ENCODE data around the gene RAD51B.

Gene RAD51B

DNA sequence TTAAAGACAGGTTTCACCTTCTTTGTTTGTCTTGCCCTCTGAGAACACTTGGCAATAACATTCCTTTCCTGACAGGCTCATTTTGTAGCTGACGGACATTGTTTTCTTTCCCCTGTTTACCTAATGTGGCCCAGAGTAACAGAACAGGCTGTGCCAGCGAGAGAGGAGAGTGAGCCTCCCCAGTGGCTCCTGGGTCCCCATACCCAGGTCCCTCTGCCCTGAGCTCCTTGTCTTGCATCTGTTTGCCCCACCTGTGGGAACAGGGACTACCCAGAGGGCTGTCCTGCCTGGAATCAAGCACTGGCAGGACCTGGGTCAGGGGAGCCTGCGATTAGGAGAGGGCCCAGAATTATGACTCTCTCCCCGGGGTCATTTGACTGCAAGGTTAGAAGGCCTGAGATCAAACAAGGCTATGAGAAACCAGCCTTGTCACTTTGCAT, 750.4 kb downstream of the RAD51B start:
- no peak for DNase-seq

DNA sequence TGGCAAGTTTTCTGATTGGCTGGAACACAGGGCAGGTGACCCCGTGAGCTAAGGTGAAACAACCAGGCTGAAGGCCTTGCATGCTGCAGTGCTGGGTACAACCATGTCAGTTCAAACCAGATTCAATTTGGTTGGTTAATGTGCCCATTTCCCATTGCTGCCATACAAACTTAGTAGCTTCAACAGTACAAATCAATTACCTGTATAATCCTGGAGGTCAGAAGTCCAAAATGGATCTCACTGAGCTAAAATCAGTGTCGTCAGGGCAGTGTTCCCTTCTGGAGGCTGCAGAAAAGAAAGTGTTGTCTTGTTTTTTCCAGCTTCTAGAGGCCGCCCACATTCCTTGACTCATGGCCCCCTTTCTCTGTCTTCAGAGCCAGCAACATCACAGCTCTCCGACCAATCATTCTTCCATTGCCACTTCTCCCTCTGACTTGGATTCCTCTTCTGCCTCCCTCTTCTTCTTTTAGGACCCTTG, 751.6 kb downstream of the RAD51B start:
- no peak for DNase-seq

DNA sequence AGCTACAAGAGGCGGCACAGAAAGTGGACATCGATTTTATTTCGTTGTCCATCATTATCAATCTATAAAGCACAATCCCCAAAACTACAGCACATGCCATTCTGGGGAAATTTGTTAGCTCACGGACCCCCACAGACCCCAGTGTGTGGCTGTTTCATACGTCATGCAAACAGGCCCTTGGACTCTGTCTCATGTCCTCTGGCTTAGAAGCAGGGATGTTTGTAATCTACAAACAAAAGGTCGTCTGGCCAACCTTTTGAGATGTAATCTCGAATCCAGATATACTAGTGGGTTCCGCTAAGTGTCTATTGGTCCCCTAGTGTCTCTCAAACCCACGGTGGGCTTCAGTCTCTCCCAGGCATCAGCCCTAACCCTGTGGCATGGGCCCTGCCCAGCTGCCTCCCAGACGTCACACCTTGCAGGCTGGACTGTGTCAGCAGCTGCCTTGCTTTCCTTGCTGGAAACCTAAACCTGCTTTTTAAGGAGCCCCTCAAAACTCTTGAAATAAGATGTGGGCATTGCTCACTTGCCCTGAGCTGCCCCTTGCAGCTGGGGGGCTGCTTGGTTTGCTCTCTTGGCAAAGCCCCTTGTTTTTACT, 752.4 kb downstream of the RAD51B start:
- DNase-seq, result no peak

DNA sequence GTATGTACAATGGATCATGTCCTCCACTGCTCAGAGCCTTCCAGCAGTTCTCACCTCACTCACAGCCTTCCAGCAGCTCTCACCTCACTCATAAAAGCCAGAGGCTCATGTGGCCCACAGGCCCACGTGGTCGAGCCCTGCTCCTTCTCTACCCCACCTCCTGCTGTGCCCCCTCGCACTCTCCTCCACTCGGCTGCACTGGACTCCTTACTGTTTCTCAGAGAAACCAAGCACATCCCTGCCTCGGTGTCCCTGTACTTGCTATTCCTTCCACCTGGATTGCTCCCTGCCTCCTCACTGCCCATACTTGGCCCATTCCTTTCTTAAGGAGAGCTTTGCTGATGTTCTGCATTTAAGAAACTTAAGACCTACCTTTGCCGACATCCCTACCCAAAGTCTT, 753.5 kb downstream of the RAD51B start:
- DNase-seq, result no peak

DNA sequence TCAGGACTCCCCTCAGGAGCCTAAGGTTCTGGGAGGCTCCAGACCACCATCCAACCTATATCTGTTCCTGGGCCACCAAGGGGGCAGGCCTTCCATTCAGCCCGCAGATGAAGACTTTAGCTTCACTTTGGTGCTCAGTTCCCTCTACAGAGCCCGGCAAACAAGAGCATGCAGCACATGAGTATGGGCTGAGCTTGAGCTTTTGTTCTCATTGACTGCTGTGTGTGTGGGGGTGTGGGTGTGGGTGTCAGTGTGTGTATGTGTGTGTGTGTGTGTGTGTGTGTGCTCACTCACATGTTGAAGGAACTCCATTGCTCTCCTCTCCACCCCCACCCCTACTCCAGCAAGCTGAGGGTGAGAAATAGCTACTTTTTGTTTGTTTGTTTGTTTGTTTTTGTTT, 754.1 kb downstream of the RAD51B start:
- no peak for DNase-seq

DNA sequence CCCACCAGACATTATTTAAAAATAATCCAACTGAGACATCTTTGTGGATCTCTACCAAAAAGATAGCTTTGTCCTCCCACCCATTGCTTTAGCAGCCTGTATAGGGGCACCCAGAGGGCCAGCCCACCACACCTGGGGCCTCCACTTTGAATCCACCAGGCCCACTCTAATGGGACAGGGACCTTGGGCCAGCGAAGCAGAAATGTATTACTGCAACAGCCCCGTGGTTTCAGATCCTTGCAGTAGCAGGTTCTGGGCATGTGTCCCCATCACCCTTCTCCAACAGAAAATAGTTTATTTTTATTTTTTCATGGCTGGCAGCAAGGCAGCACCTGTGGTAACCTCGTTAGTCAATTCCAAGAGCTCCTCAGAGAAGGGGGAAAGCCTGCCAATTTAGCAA, 754.9 kb downstream of the RAD51B start:
- no peak for DNase-seq

DNA sequence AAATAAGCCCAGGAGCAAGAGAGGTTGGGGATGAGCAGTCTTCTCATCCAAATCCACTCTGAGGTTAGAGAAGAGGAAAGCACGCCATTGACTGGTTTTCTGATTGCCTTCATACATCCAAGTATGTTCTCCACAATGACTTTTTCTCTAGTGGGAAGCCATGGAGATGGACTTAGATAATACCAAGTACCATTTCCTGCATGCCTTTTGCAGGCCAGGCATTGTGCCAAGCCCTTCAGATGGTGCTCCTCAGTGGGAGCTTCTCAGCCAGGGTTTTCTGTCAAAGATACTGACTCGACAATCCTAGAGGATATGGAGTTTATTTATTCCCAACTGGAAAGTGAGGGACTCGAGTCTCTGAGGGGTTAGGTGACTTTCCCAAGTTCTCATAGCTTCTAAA, 755.3 kb downstream of the RAD51B start:
- DNase-seq, result no peak

DNA sequence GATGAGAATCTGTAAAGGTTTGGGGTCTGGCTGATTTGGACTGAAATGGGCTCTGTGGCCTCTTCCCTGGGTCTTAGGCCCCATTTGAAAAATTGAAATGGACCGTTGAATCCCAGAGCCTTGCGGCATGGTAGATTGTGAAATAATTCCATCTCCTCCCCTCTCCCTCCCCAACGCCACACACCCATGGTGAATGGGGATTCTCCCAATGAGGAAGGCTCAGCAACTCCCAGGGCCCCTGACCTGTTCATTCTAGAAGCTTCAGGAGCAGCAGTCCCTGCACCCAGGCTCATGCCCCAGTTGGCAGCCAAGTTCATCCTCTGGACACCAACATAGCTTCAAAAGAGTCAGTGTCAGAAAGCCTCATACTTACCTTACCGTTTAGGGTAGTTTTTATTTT, 755.8 kb downstream of the RAD51B start:
- DNase-seq, result no peak

DNA sequence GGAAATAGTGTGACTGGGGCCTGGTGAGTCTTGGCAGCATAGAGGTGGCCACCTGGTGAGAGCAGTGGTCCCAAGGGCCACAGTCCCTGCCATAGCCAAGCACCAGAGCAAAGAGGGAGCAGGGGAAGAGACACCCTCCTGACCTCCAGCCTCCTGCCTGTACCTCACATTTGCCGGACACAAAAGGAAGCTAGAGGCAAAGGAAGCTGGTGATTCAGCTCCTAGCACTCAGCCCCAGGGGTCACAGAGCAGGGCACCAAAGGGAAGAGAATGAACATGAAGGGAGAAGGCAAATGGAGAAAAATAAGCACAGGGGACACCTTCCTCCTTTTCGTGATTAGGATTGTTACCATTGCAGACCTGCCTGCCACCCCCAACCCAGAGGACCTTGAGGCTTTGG, 756.5 kb downstream of the RAD51B start:
- DNase-seq, result no peak

DNA sequence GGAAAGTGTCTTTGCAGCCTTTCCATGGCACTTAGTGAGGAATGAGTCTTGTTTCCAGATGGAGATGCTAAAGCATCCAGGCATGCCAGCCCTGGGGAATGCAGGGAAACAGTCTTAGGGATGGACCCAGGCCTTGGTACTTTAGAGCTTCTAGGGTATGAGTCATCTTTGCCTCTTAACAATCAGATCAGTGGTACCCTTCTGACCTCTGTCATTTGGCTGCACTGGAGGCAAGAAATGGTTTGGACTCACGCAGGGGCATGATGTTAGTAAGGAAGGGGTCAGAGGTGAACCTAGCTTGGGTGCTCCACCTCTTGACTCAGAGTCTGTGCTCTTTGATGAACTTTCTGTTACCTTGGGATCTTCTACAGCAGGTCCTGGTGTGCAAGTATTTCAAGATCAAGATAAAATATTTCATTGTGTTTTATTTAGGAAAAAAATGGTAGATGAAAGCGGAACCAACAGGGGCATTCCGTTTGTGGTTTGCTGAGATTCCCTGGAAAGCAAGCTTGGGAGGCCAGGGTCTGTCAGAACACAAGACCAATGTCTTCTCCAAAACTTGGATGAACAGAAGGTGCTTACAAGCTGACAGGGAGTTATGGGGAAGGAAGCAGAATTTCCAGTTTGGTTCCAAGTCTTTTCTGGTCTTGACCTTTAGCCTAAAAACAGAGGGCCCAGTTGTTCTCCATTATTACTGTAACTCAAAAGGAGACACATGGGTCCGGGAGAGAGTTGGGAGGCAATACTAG, 757.1 kb downstream of the RAD51B start:
- DNase-seq, result no peak

DNA sequence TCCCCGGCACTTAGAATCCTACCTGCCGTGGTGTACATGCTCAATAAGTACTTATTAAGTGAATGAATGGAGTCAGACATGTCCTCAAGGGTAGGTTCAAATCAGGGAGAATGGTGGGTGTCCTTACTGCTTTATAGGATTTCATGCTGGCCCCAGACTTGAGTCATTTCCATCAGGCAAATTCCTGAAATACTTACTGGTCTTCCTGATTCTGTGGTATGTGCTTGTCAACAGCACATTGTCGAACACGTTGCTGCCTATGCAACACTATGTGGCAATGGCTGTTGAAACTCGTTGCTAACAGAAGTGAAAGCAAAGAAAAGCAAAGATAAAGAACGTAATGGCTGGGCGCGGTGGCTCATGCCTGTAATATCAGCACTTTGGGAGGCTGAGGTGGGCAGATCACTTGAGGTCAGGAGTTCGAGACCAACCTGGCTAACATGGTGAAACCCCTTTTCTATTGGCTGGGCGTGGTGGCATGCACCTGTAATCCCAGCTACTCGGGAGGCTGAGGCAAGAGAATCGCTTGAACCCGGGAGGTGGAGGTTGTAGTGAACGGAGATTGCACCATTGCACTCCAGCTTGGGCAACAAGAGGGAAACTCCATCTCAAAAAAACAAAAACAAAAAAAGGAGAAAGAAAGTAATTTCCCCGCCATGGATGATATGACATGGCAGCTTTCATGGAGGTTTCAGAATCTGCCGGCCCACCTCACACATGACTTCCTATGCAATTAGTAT, 758.4 kb downstream of the RAD51B start:
- DNase-seq, result no peak

DNA sequence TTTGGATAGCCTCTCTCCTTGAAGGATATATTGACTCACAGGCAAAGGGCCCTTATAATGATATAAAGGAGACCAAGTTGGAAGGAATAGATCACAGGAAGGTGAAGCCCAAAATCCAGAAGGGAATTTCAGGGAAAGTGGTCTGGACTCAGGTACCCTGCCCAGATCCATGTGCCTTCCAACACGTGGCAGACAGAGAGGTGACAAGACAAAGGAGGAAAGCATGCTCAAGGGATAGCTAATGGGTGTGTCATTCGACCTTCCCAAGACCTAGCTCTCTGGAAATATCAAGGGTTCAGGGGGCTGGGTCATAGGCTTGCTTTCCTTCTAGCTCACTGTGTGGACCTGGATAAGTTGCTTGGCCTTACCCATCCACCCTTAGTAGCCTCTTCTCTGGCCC, 759.0 kb downstream of the RAD51B start:
- DNase-seq, result no peak

DNA sequence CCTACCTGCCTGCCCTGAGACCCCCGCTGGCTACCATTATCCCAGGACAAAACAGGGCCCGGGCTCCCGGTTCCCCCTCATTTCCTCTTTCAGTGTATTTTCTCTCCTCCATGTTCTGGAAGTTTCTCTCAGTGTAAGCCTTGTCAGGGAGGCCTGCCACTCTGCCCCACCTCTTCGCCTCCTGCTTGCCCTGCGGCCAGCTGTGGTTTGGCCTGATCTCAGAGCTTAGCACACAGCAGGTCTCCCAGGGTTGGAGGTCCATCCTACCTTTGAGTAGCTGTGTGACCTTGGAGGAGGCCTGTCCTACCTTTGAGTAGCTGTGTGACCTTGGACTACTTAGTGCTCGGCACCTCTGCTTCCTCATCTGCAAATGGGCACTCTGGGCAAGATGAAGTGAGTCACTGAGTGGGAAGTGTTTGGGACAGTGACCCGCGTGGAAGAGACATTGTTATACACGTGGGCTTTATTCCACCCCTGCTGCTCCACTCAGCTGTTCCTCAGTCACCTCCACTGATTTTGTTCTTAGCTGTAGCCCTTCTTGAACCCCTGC, 760.6 kb downstream of the RAD51B start:
- no peak for DNase-seq

DNA sequence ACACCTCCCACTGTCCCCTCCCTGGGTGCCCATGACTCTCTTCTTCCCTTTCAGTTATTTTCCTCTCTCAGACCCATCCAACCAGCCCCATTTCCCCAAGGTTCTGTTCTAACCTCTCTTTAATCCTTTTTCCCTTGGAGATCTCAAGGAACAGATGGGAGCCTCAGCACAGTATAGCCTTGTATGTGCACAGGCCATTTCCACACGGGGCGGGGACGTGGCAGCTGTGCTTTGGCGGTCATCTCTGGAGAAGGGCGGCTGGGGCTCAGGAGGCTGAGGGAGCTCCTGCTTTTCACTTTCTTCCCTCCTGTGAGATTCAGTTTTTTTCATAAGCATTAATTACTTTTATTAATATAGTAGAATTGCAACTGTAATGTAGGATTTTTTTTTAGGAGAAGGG, 761.1 kb downstream of the RAD51B start:
- no peak for DNase-seq

DNA sequence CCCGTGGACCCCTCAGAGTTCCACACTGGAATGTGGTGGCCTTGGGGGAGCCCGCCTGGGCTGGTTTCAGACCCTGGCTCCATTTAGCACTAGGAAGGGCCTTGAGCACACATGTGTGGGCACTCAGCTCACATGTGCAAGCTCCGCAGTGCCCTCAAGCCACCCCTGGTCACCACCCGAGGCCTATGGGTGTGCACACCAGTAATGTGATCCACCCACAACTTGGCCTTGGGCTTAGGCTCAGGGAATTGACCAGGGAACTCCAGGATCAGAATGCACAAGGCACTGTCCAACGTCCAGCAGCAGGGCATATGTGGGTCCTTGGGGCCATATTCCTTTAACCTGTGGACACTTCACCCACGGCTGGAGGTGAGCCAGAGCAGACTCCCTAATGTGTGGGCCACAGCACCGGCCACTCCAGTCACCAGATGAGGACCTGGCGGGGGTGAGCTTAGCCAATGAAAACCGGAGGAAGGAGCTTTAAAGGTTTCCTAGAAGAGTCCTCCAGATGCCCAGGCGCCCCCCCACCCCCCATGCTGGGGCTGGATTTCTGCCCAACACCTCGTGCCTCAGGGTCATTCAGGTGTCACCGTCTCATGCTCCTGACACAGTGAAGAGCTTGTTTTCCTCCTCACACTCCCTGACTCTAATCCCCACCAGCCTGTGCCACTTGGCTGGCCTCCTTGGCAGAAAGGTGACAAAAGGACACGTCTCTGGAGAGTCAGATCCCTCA, 764.1 kb downstream of the RAD51B start:
- no peak for DNase-seq

DNA sequence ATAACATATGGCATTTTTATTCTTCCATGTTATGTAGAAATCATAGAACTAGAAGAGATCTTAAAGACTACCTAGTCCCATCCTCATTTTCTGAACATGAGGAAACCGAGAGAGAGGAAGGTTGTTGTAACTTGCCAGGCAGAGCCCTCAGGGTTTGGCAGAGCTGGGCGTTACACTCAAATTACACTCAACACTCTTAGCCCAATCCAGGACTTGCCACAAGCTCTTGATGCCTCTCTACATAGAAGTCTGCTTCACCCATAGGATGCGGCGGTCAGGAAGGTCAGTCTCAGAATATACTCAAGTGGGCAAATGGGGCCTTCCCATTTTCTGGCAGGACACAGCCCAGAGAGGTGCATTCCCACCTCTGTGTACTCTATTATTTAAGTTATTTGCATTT, 765.2 kb downstream of the RAD51B start:
- DNase-seq, result no peak

DNA sequence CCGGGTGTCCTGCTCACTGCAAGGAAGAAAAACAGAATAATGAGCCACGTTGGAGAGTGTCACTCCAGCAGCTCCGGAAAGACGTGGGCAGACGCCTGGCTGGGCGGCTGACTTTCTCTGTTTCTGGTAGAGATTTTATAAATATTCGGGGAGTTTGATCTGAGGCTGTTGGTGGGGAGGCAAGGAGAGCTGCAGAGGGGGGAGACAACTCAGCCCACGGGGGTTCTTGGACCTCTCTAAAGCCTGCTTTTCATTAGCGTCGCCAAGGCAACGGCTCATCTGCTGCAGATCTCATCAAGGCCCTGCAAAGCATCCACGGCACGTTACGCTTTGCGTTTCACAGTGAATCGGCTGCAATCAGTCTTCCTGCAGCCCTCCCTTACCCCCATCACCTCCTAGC, 766.1 kb downstream of the RAD51B start:
- no peak for DNase-seq

DNA sequence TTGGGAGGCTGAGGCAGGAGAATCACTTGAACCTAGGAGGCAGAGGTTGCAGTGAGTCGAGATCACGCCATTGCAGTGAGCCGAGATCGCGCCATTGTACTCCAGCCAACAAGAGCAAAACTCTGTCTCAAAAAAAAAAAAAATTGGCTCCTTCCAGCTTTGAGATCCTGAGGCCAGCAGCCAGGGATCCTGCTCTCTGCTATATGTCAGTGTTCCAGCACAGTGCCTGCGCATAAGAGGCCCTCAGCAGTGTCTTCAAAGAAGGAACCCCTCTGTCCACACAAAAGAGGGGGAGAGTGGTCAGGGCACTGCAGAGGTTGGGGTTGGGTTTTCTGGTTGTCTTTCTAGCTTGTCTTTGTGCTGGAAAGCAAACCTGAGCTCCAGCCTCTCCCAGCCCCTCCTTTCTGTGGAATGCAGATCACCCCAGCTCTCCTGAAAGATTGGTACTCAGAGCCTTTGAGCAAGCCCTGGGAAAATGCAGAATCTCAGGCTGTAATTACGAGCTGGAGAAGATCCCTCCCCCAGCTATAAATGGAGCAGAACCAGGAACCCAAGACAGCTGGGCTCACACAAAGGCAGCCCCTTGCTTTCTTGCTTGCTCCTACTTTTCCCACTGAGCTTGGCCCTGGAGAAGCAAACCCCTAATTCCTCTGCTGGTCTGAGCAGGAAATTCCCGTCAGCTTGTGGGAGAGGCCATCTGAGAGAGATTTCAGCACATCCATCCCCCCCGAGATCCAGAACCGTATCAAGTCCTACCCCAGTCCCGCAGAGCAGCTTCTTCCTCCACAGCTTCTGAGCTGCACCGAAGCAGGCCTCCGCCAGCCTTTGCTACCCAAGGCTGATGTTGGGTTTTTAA, 767.5 kb downstream of the RAD51B start:
- no peak for DNase-seq

DNA sequence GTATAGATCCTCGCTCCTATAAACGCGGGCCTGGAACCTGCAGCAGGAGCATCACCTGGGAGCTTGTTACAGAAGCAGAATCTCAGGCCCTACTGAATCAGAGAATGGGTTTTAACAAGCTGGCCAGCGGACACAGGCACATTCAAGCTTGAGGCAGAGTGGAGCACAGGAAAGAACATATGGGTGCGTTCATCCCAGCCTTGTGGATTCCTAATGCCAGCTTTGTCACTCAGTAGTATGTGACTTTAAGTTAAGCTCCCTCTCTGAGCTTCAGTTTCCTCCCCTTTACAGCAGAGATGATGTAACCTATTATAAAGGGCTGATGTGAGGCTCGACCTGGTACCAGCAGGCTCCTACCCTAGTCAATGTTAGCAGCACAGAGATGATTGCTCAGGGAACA, 768.4 kb downstream of the RAD51B start:
- DNase-seq, result no peak

DNA sequence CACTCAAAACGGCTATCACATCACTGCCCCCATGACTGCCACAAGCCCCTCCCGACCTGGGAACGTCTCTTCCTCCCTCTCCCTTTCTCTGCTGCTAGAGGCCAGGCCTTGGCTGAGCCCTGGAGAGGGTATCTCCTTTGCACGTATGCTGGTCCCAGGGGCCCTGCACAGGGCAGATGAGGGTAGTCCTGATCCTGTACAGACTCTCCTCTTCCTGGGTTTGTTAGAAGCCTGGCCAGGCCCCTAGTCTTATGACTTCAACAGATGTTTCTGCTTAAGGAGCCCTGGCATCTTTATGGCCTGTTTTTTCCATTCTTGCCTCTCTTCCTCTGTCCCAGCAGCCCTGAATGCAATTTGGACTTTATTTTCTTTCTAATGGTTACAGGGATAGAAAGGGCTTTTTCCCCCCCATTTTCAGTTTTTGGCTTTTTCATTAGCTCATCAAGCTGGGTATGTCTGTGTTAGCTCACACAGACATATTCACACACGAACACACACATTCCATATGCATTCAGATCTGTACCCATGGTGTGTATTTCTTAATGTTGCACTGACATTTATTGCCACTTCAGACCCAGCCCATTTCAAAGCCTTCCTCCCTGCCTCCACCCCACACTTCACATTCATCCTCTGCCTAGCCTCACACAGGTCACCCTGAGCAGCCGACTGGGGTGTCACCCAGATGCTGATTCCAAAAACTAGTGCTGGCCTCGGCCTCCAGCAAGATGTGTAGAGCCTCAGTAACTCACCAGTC, 770.0 kb downstream of the RAD51B start:
- DNase-seq, result no peak

DNA sequence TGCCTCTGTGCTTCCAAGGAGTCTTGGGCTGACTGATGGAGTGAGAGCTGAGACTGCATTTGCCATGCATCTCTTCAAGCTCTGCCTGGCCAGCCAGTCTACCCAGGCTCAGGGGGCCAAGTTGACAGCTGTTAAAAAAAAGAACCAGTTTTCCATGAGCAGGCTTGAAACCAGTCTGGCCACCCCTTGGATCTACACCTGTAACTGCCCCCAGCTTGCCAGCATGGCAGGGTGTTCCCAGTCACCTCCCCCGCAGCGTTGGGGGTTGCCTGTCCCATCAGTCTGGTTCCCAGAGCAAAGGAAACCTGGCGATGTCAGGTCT, 770.6 kb downstream of the RAD51B start:
- DNase-seq, result no peak

DNA sequence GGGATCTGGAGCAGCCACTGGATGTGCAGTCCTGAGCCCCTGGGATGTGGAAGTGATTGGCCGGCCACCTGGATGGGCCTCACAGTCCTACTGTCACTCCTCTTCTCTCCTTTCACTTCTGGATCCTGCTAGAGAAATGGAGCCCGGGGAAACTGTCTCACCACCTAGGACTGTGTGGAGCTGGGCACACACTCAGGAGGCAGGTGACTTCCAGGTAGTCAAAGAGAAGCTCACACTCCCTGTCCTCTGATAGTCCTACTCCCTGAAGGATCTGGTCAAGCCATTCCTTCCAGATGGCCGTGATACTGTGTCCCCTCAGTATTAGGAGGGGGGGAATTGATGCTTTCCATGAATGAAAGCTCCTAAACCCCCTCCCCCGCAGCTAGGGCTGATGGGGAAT, 772.2 kb downstream of the RAD51B start:
- no peak for DNase-seq
